ENCODE measurements around the gene CRABP2.

Gene CRABP2

DNA sequence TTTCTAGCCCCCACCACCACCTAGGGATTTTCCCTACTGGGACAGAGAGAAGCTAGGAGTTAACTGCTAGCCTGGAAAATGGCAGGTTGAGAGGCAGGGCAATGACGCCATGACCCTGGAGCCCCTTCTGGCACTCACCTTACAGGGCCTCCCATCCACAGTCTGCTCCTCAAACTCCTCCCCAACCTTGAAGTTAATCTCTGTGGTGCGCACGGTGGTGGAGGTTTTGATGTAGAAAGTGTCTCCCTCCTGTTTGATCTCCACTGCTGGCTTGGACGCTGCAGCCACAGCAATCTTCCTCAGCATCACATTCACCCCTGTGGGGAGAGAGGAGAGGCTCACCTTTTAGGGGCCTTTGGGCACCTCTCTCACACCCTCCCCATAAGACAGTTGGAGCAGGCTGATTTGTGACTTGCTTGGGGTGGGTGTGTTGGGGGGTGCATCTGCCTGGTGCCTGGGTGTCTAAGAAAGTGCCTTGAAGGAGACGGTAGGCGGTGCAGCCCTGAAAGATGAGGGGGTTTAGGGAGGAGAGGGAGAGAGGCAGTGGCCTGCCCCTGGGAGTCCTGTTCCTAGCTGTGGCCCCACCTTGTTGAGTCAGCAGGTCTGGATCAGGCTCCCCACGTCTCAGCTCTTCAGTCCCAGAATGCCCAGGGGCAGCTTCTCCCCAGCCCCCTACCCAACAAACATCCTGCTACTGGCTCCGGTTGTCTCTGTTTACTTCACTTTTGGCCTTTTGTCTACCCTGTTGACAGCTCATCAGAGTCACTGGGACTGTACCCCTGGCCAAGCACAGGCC is 4.4 kb downstream of the CRABP2 start:
- TF ChIP-seq, protein P1, sequence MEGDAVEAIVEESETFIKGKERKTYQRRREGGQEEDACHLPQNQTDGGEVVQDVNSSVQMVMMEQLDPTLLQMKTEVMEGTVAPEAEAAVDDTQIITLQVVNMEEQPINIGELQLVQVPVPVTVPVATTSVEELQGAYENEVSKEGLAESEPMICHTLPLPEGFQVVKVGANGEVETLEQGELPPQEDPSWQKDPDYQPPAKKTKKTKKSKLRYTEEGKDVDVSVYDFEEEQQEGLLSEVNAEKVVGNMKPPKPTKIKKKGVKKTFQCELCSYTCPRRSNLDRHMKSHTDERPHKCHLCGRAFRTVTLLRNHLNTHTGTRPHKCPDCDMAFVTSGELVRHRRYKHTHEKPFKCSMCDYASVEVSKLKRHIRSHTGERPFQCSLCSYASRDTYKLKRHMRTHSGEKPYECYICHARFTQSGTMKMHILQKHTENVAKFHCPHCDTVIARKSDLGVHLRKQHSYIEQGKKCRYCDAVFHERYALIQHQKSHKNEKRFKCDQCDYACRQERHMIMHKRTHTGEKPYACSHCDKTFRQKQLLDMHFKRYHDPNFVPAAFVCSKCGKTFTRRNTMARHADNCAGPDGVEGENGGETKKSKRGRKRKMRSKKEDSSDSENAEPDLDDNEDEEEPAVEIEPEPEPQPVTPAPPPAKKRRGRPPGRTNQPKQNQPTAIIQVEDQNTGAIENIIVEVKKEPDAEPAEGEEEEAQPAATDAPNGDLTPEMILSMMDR (conservative IDR thresholded peaks at IDR 0.05): no peak
- TF ChIP-seq ZFX (IDR thresholded peaks at IDR 0.05): no peak

DNA sequence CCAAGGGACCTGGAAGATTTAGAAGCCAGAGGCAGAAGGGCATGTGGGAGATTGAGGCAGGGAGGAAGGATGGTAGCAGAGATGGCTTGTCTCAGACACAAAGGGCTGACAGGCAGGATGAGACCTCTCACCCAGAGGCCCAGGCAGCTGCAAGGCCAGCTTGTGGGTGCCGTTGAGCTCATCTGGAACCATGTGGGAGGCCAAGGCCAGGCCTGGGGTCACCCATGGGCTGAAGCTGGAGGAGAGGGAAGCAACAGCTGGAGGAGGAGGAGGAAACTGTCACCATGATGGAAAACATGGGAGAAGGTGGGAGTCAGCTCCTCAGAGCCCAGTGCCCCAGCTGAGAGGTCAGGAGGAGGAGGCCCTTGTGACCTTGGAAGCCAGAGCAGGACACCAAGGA is 6.4 kb downstream of the CRABP2 start:
- no peak overlapping the region for H3K27ac ChIP-seq

More for the DNA sequence above, 4.4 kb downstream of the CRABP2 start:
- no peak overlapping the region for H3K27ac ChIP-seq

DNA sequence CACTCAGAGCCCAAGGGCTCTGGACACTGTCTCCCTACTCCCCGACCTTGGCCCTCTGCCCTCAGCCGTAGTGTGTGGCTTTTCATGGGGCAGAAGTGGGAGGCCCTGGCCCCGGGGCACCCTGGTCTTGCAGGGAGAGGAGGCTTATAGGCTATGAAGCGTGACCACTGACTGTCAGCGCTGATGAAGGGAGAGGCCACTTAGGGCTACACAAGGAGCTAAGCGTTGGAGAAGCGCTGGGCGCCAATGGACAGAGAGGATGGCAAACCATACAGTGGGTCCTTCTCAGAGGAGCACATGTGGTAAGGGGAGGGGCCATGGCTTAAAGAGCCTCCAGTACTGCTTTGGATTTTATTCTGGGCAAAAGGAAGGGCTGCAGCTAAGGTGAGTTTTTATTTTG is 7.9 kb downstream of the CRABP2 start:
- no peak overlapping the region for H3K27ac ChIP-seq
- no peak for TF ChIP-seq ZFX (IDR thresholded peaks at IDR 0.05)
- TF ChIP-seq, protein P1 (conservative IDR thresholded peaks at IDR 0.05): no peak

More for the DNA sequence above, 6.4 kb downstream of the CRABP2 start:
- no peak for TF ChIP-seq ZFX (IDR thresholded peaks at IDR 0.05)

DNA sequence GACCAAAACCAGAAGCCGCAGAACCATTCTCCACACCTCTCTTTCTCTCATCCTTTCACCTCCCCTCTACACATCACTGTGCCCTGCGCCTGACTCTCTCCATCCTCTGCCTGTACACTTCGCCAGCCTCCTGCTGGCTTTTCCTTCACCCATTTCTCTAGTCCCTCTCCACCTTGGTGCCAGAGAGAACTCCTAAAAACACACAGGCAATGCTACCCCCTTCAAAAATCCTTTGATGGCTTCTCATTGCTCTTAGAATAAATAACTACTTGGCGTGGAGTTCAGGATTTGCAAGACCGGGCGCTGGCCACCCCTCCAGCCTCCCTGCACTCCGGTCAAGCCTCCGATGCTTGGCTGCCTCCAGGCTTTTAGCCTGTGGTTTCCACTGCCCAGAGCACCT is 8.6 kb downstream of the CRABP2 start:
- TF ChIP-seq, protein P1 (conservative IDR thresholded peaks at IDR 0.05): no peak
- no peak for TF ChIP-seq ZFX (IDR thresholded peaks at IDR 0.05)

DNA sequence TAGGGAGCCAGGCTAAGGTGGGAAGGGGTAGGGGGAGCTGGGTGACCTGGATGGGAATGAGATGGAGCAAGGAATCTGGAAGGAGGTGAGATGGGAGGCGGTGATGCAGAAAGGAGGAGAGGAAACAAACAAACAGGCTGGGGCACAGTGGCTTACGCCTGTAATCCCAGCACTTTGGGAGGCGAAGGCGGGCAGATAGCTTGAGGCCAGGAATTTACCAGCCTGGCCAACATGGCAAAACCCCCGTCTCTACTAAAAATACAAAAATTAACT is 10.8 kb downstream of the CRABP2 start:
- H3K27ac ChIP-seq: peak overlapping the region; percentile 76
- TF ChIP-seq ZFX (IDR thresholded peaks at IDR 0.05): no peak
- TF ChIP-seq, protein P1 (conservative IDR thresholded peaks at IDR 0.05): no peak

More for the DNA sequence above, 8.6 kb downstream of the CRABP2 start:
- H3K27ac ChIP-seq: no peak overlapping the region

DNA sequence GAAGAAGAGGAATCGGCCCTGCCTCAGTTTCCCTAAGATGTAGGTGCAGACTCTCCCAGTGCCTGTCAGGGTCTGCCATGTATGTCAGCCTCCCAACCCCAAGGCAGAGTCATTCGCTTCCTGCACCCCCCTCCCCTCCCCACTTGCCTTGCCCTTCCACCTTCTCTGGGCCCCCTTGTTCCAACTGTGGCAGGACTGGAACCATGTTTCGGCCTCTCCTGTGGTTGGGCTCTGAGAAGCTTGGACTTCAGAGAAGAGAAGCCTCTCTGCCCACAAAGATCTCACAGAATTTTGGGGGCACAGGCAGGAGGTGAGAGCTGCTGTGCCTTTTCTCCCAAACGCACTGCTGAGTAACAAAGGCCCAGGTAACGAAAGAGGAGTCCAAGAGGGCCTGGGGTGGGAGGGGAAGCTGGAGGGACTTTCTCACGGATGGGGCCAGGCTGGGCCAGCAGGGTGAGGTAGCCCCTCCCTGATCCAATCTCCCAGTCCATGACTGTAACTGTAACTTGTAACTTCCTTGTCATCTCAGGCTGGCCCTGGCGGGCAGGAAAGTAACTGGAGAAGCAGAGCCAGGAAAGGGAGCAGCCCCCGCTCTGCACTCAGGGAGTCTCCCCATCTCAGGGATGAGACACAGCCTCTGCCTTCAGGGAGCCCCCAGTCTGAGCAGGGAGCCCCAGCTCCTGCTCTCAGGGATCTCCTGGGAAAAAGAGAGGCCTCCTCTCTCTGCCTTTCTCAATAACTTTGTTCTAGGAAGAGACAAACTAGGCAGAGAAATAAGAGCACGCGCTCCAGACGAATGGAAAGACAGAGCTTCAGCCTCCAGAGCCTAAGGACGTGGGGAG is 11.3 kb downstream of the CRABP2 start:
- peak overlapping the region; percentile 76 for H3K27ac ChIP-seq
- no peak for TF ChIP-seq ZFX (IDR thresholded peaks at IDR 0.05)
- TF ChIP-seq, protein P1 (conservative IDR thresholded peaks at IDR 0.05): no peak

DNA sequence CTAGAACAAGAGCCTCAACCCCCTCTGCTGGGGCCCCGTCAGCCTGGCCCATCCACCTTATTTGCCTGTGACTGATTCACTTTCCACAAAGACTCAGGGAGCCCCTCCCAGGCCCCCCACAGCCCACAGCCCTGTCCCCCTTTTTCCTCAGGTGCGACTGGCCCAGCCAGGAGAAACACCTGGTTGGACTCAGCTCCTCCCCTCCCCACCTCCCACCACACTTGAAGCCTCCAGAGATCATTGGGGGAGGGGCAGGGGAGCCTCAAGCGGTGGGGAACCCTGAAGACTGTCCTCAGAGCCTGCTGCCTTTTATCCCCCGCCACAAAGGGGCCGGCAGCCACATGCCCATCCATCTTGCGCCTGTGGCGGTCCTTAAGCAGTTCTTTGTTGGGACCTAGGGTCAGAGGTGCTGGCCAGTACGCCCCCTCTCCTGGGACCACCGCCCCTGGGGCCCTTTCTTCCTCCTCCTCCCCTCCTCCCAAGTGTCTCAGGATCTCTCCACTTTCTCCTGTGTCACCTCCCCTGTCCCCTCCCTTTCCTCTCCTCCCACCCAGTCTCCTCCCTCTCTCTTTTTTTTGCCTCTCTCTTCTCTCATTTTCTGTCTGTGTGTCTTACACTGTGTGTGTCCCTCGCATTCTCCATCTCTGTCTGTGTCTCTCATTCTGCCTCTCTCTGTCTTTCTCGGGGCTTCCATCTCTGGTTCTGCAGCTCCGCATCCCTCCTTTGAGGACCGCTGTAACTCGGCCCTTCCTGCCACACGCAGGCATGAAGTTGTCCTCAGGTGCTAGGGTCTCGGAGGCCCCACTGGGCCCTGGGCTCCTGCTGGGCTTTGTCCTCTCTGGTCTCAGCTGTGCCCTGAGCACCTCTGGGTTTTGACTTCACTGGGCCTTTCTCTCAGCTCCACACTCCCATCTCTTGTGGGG is 12.2 kb downstream of the CRABP2 start:
- TF ChIP-seq, protein P1 (conservative IDR thresholded peaks at IDR 0.05): no peak
- TF ChIP-seq ZFX (IDR thresholded peaks at IDR 0.05): no peak
- H3K27ac ChIP-seq: peak overlapping the region; percentile 76
